ENCODE data around the gene TET3. TPM values are rescaled to one million over a fixed set of nuclear protein-coding genes. Genes with fewer than 3 reads are reported as not detected.
A peak's percentile ranks its signal among the peaks of the same experiment; 100 is the strongest.

TET3 gene
- total RNA-seq, 1 donor from 2014 or later, result 12.1 TPM

DNA sequence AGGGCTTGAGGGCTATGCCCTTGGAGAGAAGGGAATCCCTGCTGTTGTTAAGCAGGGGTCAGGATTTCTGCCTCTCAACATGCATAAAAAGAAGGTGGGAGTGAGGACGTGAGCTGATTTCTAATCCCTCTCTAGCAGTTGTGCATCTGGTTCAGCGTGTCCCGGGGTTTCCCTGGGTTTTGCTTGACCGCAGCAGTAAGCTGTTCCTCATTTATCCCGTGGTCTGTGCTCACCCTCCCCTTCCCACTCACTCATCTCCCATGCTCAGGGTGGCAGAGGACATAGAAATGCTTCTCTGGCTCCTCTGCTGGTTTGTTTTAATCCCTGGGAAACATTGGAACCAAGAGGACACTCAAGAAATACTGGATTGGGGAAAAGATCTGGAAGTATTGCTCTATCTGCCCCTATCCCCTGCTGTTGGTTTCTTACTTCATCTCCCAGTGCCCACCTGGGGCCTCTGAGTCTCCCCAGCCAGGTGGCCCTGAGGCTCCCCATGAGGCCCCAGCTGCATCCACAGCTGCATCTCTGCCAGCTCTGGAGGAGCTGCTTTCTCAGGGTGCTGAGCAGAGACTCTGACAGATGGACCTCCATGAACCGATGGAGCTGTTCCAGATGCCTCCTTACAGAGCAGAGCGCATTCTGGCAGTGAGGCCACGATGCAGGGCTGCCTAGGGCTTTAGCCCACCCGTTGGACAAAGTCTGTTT, 36.1 kb downstream of the TET3 start:
- ATAC-seq (peak; percentile 84), DNase-seq (ENCODE audit: low spot score) (no peak)
- intact Hi-C loops (cut with DNase I), result no loop called here

DNA sequence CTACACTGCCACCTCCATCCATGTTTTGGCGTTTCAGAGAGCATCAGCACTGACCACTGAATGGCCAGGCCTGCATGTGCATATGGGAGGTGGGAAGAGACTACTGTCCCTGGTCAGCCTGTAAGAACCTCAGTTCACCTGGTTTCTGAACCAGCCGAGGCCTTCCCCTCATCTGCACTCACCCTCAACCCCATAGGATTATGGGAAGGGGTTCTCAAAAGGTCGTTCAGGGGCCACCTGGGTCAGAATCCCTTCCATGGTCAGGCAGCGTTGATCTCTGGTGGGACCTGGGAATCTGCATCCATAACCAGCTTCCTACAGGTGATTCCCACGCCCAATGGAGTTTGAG, 36.7 kb downstream of the TET3 start:
- ATAC-seq (no peak), DNase-seq (ENCODE audit: low spot score) (no peak)
- intact Hi-C loops (cut with DNase I), result no loop called here

DNA sequence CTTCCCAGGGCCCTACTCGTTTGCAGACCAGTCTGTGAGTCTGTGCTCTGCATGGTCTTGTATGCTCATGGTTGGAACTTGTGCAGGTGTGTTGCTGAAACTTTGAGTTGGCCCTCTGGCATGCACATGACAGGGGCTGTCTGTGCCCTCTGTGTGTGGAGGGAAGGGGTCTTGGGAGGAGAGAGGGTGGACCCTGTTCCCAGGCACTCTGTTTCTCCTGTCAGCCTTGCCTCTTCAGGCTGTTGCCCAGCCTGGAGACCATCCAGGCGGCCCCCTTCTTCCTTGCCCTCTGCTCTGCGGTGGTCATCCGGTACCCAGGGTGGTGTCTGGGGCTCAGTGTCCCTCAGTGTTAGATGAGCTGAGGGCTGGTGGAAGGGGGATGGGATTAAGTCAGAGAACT, 39.5 kb downstream of the TET3 start:
- intact Hi-C loops (cut with DNase I), result no loop called here
- no peak for DNase-seq (ENCODE audit: low spot score)
- ATAC-seq, result no peak

DNA sequence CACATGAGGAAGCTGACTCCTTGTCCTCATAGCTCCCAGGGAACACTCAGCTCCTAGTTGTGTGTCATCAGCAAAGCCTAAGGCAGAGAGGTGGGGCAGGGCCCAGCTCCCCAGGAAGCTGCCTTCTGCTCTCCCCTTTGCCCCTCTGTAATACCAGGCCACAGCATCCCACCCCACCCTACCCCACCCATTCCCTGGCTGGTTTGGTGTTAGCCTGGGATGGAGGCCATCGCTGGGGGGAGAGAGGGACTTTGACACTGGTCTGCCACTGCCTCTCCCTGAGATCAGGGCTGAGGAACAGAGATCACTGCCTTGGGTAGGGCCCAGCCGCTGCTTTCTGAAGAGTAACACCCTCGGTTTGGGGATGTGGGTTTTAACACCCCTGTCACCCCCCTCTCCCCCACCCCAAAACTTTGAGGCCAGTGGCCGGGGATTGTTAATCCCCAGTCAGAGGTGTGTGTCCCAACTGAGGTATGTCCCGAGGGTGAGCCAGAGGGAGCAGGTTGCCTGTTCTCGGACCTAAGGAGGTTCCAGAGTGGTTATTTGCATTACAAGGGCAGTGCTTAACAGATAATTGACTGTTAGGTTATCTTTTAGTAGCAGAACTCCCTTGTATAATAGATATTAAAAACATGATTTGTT, 41.4 kb downstream of the TET3 start:
- no peak for DNase-seq (ENCODE audit: low spot score)
- ATAC-seq, result no peak
- intact Hi-C loops (cut with DNase I), result no loop called here

DNA sequence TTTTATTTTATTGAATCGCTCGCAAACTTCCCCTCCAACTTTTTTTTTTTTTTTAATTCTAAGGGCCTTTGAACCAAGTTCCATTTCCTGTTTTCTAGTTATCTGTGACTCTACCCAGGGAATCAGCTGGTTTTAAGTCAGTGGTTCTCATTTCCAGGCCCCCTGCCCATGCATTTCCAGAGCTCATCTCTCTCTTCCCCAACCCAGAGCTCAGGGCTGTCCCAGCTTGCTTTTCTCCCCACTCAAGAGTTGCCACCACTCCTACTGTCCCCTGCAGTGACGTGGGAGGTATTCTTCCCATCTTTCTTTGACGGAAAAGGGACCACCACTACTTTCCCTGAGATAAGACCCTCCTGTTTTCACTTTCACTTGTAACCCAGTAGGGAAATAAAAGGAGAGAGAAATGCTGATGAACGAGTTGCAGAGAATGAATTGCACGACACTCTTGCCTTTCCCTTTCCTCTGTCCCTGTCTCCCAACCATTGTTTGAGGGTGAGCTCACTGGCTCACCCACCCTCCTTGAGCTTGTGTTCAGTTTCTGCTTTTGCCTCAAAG, 42.1 kb downstream of the TET3 start:
- intact Hi-C loops (cut with DNase I), result no loop called here
- DNase-seq (ENCODE audit: low spot score) (no peak), ATAC-seq (peak; percentile 55)

DNA sequence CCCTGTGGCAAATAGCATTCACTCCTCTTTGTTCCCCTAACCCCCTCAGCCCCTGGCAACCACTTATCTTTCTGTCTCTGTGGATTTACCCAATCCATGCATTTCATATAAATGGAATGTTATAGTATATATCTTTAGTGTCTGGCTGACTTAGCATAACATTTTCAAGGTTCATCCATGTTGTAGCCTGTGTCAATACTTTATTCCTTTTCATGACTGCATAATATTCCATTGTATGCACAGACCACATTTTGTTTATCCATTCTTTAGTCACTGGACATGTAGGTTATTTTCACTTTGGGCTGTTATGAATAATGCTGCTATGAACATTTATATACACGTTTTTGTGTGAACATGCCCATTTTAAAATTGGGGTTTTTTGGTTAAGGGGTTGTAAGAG, 42.8 kb downstream of the TET3 start:
- DNase-seq (ENCODE audit: low spot score), result no peak
- intact Hi-C loops (cut with DNase I), result no loop called here
- ATAC-seq, result no peak

DNA sequence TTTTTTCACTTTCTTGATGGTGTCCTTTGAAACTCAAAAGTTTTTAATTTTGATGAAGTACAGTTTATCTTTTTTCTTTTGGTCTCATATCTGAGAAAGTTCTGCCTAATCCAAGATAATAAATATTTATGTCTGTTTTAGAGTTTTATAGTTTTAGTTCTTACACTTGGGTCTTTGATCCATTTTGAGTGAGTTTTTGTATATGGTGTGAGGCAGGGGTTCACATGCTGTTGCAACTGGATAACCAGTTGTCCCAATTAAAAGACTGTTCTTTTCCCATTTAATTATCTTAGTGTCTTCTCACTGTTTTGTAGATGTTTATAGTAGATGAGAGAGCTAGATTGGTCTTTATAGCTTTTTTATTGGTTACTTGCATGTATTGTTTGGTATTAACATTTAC, 43.6 kb downstream of the TET3 start:
- intact Hi-C loops (cut with DNase I), result no loop called here
- no peak for ATAC-seq
- no peak for DNase-seq (ENCODE audit: low spot score)

DNA sequence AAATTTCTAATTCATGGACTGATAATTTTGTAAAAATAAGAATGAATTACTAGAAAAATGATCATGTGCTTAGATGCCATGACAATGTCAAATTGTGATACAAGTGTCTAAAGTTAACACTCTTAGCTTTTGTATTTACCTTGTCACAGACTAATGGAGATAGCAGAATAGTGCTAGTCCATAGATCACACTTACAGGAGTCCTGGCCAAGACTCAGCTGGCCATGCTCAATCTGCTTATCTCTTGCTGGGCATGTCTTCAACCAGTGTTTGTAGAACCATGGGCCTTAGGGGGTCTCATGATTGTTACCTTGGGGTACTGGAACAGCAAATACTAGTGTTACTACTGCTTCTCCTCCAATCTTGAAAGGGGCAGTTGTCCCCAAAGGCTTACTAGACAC, 44.0 kb downstream of the TET3 start:
- intact Hi-C loops (cut with DNase I), result no loop called here
- ATAC-seq (no peak), DNase-seq (ENCODE audit: low spot score) (no peak)

DNA sequence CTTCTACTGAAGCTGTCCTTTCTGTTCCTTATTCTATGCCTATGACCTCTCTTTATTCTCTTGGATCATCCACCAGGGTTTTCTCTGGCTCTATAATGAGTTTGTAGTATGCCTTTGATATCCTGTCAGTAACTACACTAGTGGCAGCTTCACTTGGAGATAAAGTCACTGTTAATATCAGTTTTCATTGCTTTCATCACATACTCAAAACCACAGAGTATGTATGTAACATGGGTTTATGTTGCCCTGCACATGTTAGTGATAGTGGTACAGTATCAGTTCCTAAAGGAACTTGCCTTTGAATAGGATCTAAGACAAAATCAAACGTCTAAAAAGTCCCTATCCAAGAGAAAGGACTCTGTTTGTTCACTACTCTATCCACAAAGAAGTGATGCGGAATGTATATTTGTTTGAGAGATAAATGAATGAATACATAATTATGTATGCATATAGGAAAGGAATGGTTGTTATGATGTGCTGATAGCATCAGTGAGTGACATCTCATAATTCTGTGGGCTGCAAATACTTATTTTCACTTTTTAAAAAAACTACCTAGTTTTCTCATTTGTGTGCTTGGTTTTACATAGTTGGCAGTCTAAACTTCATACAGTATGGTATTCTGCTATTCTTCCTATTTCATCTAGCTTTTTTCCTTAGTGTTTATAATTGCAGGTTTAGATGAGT, 45.1 kb downstream of the TET3 start:
- ATAC-seq (no peak), DNase-seq (ENCODE audit: low spot score) (no peak)
- intact Hi-C loops (cut with DNase I), result no loop called here

DNA sequence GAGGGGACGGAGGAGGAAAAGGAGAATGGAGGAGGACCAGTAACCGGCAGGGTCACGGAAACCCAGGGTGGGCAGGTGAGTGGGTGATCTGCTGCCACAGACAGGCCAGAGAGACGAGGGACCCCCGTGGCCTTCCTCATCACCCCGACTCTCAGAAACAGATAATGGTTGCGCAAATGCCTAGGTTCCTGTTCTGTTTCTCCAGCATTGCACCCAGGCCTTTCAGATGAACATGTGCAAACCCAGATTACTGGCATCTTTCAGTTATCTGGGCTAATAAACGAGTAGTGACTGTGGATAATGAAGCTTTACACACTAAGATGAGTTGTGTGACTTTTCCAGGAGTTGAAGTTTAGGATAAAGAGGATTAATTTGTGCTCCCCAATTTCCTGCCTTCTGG, 46.5 kb downstream of the TET3 start:
- DNase-seq (ENCODE audit: low spot score), result no peak
- no peak for ATAC-seq
- intact Hi-C loops (cut with DNase I), result no loop called here

DNA sequence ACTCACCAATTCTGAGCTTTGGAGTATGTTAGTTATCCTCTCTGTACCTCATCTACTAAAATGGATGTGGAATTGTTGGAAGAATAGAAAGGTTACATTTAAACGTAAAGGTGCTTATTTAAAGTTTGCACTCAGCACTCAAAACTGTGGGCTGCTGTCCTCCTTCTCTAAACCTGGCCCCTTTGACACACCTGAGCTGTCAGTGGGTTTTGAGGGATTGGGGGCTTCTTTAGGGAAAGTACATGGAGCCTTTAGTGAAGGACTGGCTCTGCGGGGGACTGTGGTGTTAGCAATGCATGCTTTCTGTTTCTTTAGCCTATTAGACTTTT, 47.2 kb downstream of the TET3 start:
- ATAC-seq (no peak), DNase-seq (ENCODE audit: low spot score) (no peak)
- intact Hi-C loops (cut with DNase I), result no loop called here

DNA sequence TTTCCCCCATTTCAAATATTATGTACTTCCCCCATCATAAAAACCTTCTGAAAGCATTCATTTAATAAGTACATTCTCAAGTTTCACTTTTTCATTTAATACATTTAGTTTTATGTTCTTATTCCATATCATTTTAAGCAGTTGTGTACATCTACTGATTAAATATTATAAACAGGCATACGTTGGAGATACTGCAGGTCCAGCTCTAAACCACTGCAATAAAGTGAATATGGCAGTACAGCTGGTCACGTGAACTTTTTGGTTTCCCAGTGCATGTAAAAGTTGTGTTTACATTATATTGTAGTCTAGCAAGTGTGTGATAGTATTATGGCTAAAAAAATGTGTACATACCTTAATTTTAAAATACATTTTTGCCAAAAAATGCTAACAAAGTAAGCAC, 48.7 kb downstream of the TET3 start:
- ATAC-seq, result no peak
- intact Hi-C loops (cut with DNase I), result no loop called here
- DNase-seq (ENCODE audit: low spot score), result no peak

Other genes with a start within 250 kb of the TET3 start
- 16.1 TPM for gene TPRKB, start 247.6 kb upstream of the TET3 start, total RNA-seq
- 23.1 TPM for gene DUSP11, start 204.8 kb upstream of the TET3 start, total RNA-seq
- not detected for gene C2orf78, start 200.7 kb upstream of the TET3 start, total RNA-seq
- gene STAMBP, start 155.9 kb upstream of the TET3 start, total RNA-seq, result 41.5 TPM
- gene ACTG2, start 91.9 kb upstream of the TET3 start, total RNA-seq, result 4.4 TPM
- 38.8 TPM for gene DGUOK, start 58.0 kb upstream of the TET3 start, total RNA-seq
- 13.0 TPM for gene BOLA3, start 163.0 kb downstream of the TET3 start, total RNA-seq
- 82.7 TPM for gene MOB1A, start 194.0 kb downstream of the TET3 start, total RNA-seq
- 18.6 TPM for gene MTHFD2, start 213.7 kb downstream of the TET3 start, total RNA-seq

Measured in sciatic nerve (tissue), 2 donors.